ENCODE results near the gene ATP6AP2.
"Not testable (repeated sequence)": the region's sequence is repeated elsewhere in the genome, so short reads cannot be mapped to it uniquely, and the experiment has no call there.

The ATP6AP2 gene

GRCh38 chrX:40576291-40576690 lies 4.5 kb upstream of the ATP6AP2 start:
- no peak for DNase-seq

- DNase-seq = no peak
Measured at GRCh38 chrX:40578039-40578695, 2.6 kb upstream of the ATP6AP2 start.

DNA sequence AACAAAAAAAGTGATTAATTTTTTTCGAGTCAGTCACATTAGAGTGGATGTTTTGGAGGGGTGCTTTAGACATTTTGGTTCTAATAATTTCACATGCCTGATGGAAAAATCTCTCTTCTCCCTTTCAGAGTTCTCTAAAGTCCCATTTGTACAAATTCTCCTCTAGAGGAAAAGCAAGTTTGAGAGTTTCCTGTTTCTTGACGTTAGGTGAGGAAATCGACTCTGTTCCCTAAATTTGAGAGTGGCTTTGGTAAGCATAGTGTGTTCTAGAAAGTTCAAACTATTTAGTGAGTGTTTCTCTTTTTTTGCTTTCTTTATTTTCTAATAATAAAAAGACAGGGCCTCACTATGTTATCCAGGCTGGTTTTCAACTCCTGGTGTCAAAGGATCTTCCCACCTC lies 1.6 kb upstream of the ATP6AP2 start:
- DNase-seq = no peak

- no peak for DNase-seq
Measured at GRCh38 chrX:40579900-40580536, 752 bp upstream of the ATP6AP2 start.

DNA sequence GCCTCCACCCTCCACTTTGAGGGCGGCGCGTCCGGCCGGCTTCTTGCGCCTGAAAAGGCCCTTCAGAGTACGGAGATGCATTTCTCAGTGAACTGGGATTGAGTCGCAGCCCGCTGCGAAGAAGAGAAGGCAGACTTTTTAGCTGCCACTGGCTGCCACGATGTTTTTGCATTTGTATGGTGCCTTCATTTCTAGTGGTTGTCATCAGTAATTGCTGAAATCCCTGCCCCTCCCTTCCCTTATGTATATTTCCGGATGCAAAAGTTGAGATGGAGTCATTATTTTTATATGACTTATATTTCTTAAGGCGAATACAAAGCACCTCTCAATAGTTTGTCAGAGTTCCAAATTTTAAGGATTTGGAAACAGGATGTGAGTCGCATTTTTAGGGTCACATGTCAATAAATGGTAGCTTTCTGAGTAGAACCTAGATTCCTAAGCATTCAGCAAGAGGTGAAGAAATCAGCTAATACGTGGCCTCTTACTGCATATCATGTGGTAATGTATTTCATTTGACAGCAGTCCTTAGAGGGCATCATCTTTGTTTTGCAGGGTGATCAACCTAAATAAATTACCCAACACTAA lies 658 bp downstream of the ATP6AP2 start:
- DNase-seq = no peak

- DNase-seq = not testable (repeated sequence)
Measured at GRCh38 chrX:40582178-40582577, 1.4 kb downstream of the ATP6AP2 start.

DNA sequence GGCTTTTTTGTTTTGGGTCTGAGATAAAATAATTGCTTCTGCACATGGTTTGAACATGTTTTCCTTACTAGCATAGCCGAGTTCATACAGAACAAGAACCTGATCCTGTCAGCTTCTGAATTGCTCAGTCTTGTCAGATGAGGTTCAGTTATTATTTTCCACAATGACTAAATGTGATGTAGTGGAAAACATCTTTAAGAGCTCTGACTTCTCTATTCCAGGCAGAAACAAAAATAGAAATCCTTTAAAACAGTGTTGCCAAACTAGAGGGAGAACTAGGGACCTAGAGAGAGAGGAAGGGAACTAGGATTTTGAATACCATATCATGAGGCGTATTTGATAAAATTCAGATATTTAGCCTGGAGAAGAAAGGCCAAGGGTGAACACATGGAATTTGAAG lies 2.0 kb downstream of the ATP6AP2 start:
- DNase-seq = no peak

- DNase-seq = not testable (repeated sequence)
Measured at GRCh38 chrX:40587623-40588022, 6.9 kb downstream of the ATP6AP2 start.

DNA sequence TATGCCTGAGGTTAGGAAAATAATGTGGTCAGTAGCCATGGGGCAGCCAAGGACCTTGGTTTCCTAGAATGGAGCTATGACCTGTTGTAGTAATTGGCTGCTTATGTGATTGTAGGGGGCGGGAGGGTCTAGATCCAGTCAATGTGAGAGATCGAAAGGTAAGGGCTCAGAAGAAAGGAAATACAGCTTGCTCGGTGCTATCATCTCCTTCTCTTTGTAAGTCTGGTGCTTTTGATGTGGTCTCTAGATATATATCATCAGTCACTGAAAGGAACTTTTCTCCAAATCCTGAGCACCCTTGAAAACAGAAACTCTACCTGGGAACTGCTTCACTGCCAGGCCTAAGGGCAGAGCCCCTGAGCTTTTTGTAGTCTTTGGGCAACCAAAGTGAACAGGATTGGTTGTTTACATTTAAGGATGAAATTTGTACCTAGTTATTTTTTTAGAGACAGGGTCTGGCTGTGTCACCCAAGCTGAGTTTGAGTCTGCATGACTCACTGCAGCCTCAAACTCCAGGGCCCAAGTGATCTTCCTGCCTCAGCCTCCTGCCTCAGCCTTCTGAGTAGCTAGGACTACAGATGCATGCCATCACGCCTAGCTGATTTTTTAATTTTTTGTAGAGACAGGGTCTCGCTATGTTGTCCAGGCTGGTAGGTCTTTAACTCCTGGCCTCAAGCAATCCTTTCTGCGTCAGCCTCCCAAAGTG lies 9.0 kb downstream of the ATP6AP2 start:
- not testable (repeated sequence) for DNase-seq

GRCh38 chrX:40603446-40603845 lies 22.7 kb downstream of the ATP6AP2 start:
- no peak for DNase-seq

- no peak for DNase-seq
Measured at GRCh38 chrX:40607381-40607780, 26.6 kb downstream of the ATP6AP2 start.

GRCh38 chrX:40612511-40612910 lies 31.7 kb downstream of the ATP6AP2 start:
- no peak for DNase-seq

GRCh38 chrX:40615976-40616375 lies 35.2 kb downstream of the ATP6AP2 start:
- DNase-seq = no peak

- no peak for DNase-seq
Measured at GRCh38 chrX:40617566-40617965, 36.8 kb downstream of the ATP6AP2 start.

- no peak for DNase-seq
Measured at GRCh38 chrX:40622479-40623138, 41.8 kb downstream of the ATP6AP2 start.

- DNase-seq = no peak
Measured at GRCh38 chrX:40623139-40623536, 42.4 kb downstream of the ATP6AP2 start, which contains the start of gene MPC1L. TSS of gene MPC1L (plus strand) at chrX:40623428. CDS start at chrX:40623566, 138 bp downstream.

DNA sequence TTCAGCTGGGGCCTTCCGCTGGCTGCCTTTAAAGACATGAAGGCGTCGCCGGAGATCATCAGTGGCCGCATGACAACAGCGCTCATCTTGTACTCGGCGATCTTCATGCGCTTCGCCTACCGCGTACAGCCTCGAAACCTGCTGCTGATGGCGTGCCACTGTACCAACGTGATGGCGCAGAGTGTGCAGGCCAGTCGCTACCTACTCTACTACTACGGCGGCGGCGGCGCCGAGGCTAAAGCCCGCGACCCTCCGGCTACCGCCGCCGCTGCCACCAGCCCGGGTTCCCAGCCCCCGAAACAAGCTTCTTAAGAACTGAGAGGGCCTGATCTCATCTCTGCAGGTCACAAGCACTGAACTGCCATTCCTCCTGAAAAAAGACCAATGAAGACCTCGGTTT lies 42.9 kb downstream of the ATP6AP2 start:
- no peak for DNase-seq

GRCh38 chrX:40625294-40625693 lies 44.5 kb downstream of the ATP6AP2 start:
- DNase-seq = no peak

DNA sequence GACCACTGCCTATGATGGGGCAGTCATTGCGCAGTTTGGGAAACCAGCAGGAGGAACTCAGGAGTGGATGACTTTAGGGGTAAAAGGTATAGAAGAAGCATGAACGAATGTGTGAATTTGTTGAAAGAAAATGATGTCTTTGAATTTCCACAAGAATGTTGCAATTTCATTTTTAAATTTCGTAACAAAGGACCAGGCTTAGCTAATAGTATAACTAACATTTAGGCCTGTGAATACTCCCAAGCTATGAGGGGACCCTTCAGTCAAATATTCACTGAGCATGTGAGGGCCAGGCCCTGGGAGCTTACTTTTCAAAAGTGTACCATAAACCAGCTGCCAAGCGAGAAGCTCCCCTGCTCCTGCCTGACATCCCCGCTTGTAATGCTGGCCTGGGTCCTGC lies 47.7 kb downstream of the ATP6AP2 start:
- DNase-seq = no peak

DNA sequence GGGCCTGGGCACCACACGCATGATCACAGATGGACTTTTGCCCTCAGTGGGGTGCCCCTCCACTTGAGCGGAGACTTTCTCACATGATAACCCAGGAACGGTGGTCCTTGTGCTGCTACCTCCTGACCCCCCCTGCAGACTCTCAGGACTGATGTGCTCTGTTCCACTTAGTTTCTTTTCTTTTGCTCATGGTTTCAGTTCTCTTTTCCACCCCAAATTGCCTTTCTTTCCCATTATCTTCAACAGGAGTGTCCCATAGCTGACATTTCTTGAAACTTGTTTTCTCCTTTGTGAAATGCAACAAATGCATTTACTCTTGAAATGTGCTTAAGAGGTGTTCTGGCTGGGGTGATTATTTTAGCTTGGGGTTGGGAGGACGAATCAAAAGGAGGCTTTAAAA lies 51.4 kb downstream of the ATP6AP2 start:
- no peak for DNase-seq

GRCh38 chrX:40637687-40638086 lies 56.9 kb downstream of the ATP6AP2 start:
- DNase-seq = no peak

- no peak for DNase-seq
Measured at GRCh38 chrX:40644176-40644575, 63.4 kb downstream of the ATP6AP2 start.

DNA sequence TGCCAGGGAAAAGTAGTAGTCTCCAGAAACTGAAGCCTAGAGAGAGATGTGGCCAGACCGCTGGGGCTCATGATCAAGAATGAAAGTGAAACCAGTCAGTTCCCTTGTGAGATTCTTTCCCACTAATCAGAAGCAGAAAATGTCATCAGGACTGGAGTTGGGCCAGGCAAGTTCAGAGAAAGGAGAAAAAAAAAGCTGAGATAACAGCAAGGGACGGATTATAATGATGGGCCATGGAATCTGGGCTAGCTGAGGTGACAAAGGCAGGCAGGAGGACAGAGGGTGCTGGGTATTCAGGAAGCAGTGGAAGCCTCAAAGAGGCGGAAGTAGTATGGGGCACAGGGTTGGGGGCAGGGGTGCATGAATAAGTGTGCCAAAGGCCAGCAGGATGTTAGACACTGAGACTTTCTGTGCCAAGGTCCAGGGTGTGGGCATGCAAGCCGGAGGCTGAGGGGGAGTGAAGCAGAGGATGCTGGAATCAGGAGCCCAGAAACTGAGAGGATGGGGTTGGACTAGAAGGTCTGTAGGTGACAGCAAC lies 64.1 kb downstream of the ATP6AP2 start:
- no peak for DNase-seq
